GM19328 (cell line): Measurements from ENCODE around the gene PHIP.
"Not testable (repeated sequence)": the region's sequence is repeated elsewhere in the genome, so short reads cannot be mapped to it uniquely, and the experiment has no call there.

Experiments used
- ATAC-seq: cut with Tn5 transposase; IDR thresholded peaks from one replicate; pipeline ENCODE4 v1.9.1; 2021; ENCODE audit warnings: mild to moderate bottlenecking, moderate library complexity; ENCODE audit not compliant: unreplicated experiment

Gene PHIP

GRCh38 chr6:78942446-78942845 is 135.6 kb downstream of the PHIP start:
- ATAC-seq, result no peak

GRCh38 chr6:78936515-78936914 is 141.5 kb downstream of the PHIP start:
- ATAC-seq, result no peak

GRCh38 chr6:78935553-78935952 is 142.5 kb downstream of the PHIP start:
- no peak for ATAC-seq

- no peak for ATAC-seq
These were observed 152.7 kb downstream of the PHIP start for GRCh38 chr6:78925317-78925716.

- not testable (repeated sequence) for ATAC-seq
These were observed 156.9 kb downstream of the PHIP start for GRCh38 chr6:78921168-78921567.

- ATAC-seq, result no peak
These were observed 160.3 kb downstream of the PHIP start for GRCh38 chr6:78917788-78918187.

GRCh38 chr6:78916411-78916810 is 161.6 kb downstream of the PHIP start:
- no peak for ATAC-seq

- ATAC-seq, result no peak
These were observed 166.7 kb downstream of the PHIP start for GRCh38 chr6:78911218-78911940.

GRCh38 chr6:78910591-78911171 is 167.4 kb downstream of the PHIP start:
- peak; percentile 56 for ATAC-seq

GRCh38 chr6:78910010-78910409 is 168.0 kb downstream of the PHIP start:
- ATAC-seq, result no peak

- peak; percentile 52 for ATAC-seq
These were observed 168.7 kb downstream of the PHIP start for GRCh38 chr6:78909391-78909790.

- no peak for ATAC-seq
These were observed 169.4 kb downstream of the PHIP start for GRCh38 chr6:78908621-78909020.

- ATAC-seq, result no peak
These were observed 181.8 kb downstream of the PHIP start for GRCh38 chr6:78896227-78896626.

GRCh38 chr6:78889901-78890300 is 188.2 kb downstream of the PHIP start:
- not testable (repeated sequence) for ATAC-seq
